Endothelial cell of umbilical vein (primary cell): ENCODE data around the gene TIGIT. TPM values are rescaled to one million over a fixed set of nuclear protein-coding genes. Genes with fewer than 3 reads are reported as not detected.

ENCODE experiments used
- BruUV-seq: library from RNA; stranded (reverse); fragments of 400-500 nt; replicated peaks from 2 replicates; lab custom pipeline; 2021; lab: Mats Ljungman, UMichigan
- CTCF ChIA-PET: fragments of 300-600, 350-600 bp; sonication (Branson Sonifier 250); formaldehyde crosslinking; loops from one replicate; lab custom pipeline; 2021; ENCODE audit warnings: antibody characterized with exemption, inconsistent platforms; lab: Charles Lee
- POLR2A ChIA-PET: fragments of 300-600, 350-600 bp; sonication (Branson Sonifier 250); formaldehyde crosslinking; loops from one replicate; lab custom pipeline; 2021; ENCODE audit warnings: antibody characterized with exemption, inconsistent platforms; lab: Charles Lee
- DNase-seq: peaks from one replicate; pipeline ENCODE4 v3.0.0-alpha.2; 2011; ENCODE audit warnings: low read depth, low spot score
- FAIRE-seq: peaks from 2 replicates; lab custom pipeline; 2011; peaks lifted over from hg19 to GRCh38; lab: Jason Lieb, UNC
- H2AFZ ChIP-seq: 2 replicates; pipeline ENCODE4 v1.6.0; 2012; ENCODE audit warnings: low read depth, low read length, control low read depth, inconsistent platforms
- H3K27ac ChIP-seq: 2 replicates; pipeline ENCODE4 v1.5.1; 2011; ENCODE audit warnings: low read depth, mild to moderate bottlenecking, control low read depth, low read length, moderate library complexity; ENCODE audit not compliant: insufficient read depth
- H3K27me3 ChIP-seq, 2 experiments: 2 replicates each; pipeline versions ENCODE4 v1.6.0 to v1.6.1; 2011; ENCODE audit warnings: low read length in 2 of 2, mixed read lengths in 1 of 2; ENCODE audit not compliant: control insufficient read depth in 2 of 2, insufficient read depth in 2 of 2
- H3K36me3 ChIP-seq, 2 experiments: 2 replicates in 1 of 2; 3 replicates in 1 of 2; pipeline ENCODE4 v1.5.1; 2011; ENCODE audit warnings: low read length in 2 of 2, mild to moderate bottlenecking in 1 of 2, moderate library complexity in 1 of 2; ENCODE audit not compliant: control insufficient read depth in 2 of 2, insufficient read depth in 2 of 2; ENCODE audit errors: extremely low read depth in 1 of 2
- H3K4me1 ChIP-seq: 3 replicates; pipeline ENCODE4 v1.5.1; 2011; ENCODE audit warnings: mild to moderate bottlenecking, low read length; ENCODE audit not compliant: control insufficient read depth, insufficient read depth; ENCODE audit errors: extremely low read depth
- H3K4me2 ChIP-seq: 2 replicates; pipeline ENCODE4 v1.6.1; 2011; ENCODE audit warnings: low read length, control low read depth, mixed read lengths; ENCODE audit not compliant: insufficient read depth
- H3K4me3 ChIP-seq, 3 experiments: fragments of 200-600 bp in 1 of 3; sonication (generic), shearing (Covaris generic) in 1 of 3; replicated peaks in 1 of 3; 2 replicates each; pipeline ENCODE4 v1.5.1; 2011 to 2016; ENCODE audit warnings: control low read depth in 3 of 3, low read length in 3 of 3, mild to moderate bottlenecking in 2 of 3, inconsistent platforms in 1 of 3, low read depth in 1 of 3, moderate library complexity in 1 of 3; ENCODE audit not compliant: insufficient read depth in 1 of 3
- H3K79me2 ChIP-seq: 2 replicates; pipeline ENCODE4 v1.6.0; 2012; ENCODE audit warnings: low read length, inconsistent platforms; ENCODE audit not compliant: control insufficient read depth, insufficient read depth
- H3K9ac ChIP-seq: replicated peaks from 2 replicates; pipeline ENCODE3; 2011; ENCODE audit warnings: low read length, control low read depth; ENCODE audit not compliant: insufficient read depth; ENCODE audit errors: extremely low read depth
- H3K9me1 ChIP-seq: replicated peaks from 3 replicates; pipeline ENCODE4 v1.6.0; 2011; ENCODE audit warnings: mild to moderate bottlenecking, low read length; ENCODE audit not compliant: control insufficient read depth, insufficient read depth; ENCODE audit errors: extremely low read depth
- H3K9me3 ChIP-seq: replicated peaks from 2 replicates; pipeline ENCODE4 v1.5.1; 2012; ENCODE audit warnings: low read length, inconsistent platforms; ENCODE audit not compliant: control insufficient read depth, insufficient read depth
- H4K20me1 ChIP-seq: replicated peaks from 2 replicates; pipeline ENCODE3; 2011; ENCODE audit warnings: mild to moderate bottlenecking, low read length; ENCODE audit not compliant: control insufficient read depth, insufficient read depth; ENCODE audit errors: extremely low read depth
- EZH2 ChIP-seq: IDR thresholded peaks from 2 replicates; pipeline ENCODE4 v1.6.1; 2012; ENCODE audit warnings: borderline replicate concordance, low read depth, mild to moderate bottlenecking, moderate library complexity, low read length, inconsistent platforms; ENCODE audit not compliant: severe bottlenecking
- FOS ChIP-seq: IDR thresholded peaks from 2 replicates; pipeline ENCODE4 v1.6.1; 2011; ENCODE audit warnings: mild to moderate bottlenecking, low read length, moderate library complexity, borderline replicate concordance; ENCODE audit not compliant: insufficient read depth
- GATA2 ChIP-seq: IDR thresholded peaks from 2 replicates; pipeline ENCODE4 v1.7.0; 2011; ENCODE audit warnings: low read depth, mild to moderate bottlenecking, moderate library complexity, mixed read lengths, low read length; ENCODE audit not compliant: insufficient read length, insufficient read depth
- JUN ChIP-seq: IDR thresholded peaks from 2 replicates; pipeline ENCODE4 v1.6.1; 2011; ENCODE audit warnings: borderline replicate concordance, low read depth; ENCODE audit not compliant: insufficient read length, insufficient read depth
- MYC ChIP-seq: IDR thresholded peaks from one replicate; pipeline ENCODE4 v1.6.1; 2011; ENCODE audit warnings: mild to moderate bottlenecking, low read depth, low read length
- POLR2A ChIP-seq: IDR thresholded peaks from 2 replicates; pipeline ENCODE4 v1.6.1; 2012; ENCODE audit warnings: low read depth, mild to moderate bottlenecking, control low read depth, low read length
- POLR2AphosphoS5 ChIP-seq: IDR thresholded peaks from 2 replicates; pipeline ENCODE4 v1.6.1; 2012; ENCODE audit warnings: low read depth, mild to moderate bottlenecking, control low read depth, low read length, moderate library complexity; ENCODE audit not compliant: insufficient read depth
- dilution Hi-C: fragments of 300-500 bp; cut with MboI; formaldehyde crosslinking; loops from one replicate; pipeline ENCODE4 v1.15.0; 2019; ENCODE audit warnings: low sequenced_read_pairs; ENCODE audit not compliant: extremely low pct_ligation_motif_present
- intact Hi-C: fragments of 100-400 bp; cut with micrococcal nuclease; formaldehyde crosslinking; loops from one replicate; pipeline ENCODE4 v1.10.0; 2022
- polyA plus RNA-seq, 4 experiments: library from polyadenylated mRNA; depleted of rRNA in 3 of 4; stranded (reverse) in 3 of 4; unstranded in 1 of 4; fragments of >200 nt; gene quantifications; 2 replicates each; pipeline versions ENCODE4 v1.2.1 to v1.2.3, GENCODE V29; 2011 to 2012; ENCODE audit warnings: missing spikeins in 1 of 4
- total RNA-seq: library from RNA; stranded (reverse); gene quantifications from 2 replicates; pipeline ENCODE4 v1.2.3, GENCODE V29; 2021
- TF ChIP-seq, protein P1 (sequence below), 2 donors: IDR thresholded peaks; 1 replicate in 1 of 2; 2 replicates in 1 of 2; pipeline ENCODE4 v1.5.1; 2011; ENCODE audit warnings: low read length in 2 of 2, mild to moderate bottlenecking in 2 of 2, moderate library complexity in 2 of 2, control low read depth in 1 of 2, inconsistent platforms in 1 of 2, low read depth in 1 of 2; ENCODE audit not compliant: insufficient read depth in 1 of 2; ENCODE audit errors: extremely low read depth in 1 of 2
- TF ChIP-seq, protein P2 (sequence below): IDR thresholded peaks from 2 replicates; pipeline ENCODE4 v1.6.1; 2011; ENCODE audit not compliant: insufficient read depth, insufficient read length

TIGIT gene
- total and polyA plus RNA-seq, 2 donors (not counting 3 experiments of a cell fraction or from before 2014, with no cell fraction given): not detected

DNA sequence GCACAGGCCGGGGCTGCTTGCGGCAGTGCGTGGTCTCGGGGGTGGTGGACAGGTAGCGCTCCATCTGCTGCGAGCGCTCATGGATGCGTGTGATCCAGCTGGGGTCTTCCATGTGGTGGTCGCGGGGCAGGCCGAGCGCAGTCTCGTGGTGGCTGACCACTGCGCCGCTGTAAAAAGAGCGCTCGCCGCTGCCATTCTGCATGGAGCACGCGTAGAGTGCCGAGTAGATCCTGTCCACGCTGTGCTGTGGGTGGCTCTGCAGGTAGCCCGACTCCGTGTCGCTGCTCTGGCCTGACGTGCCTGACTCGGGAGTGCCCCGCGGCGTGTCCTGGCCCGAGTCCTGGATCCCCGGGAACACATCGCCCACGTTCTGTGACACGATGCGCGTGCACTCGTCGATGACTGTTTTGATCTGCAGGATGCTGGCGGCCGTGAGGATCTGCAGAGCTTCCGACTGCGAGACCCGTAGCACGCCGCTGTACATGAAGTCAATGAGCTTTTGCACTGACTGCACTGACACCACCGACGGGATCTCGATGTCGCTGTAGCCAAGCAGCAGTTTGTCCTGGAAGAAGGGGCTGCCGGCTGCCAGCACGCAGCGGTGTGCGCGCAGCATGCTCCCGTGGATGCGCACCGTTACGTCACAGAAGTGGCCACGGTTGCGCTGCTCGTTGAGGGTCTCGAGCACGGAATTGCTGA lies 57.4 kb downstream of the TIGIT start:
- intact Hi-C loops: no loop called here
- H3K9me3 ChIP-seq: no peaks in the 10 kb centered on the region
- H3K9me1 ChIP-seq: no peaks in the 10 kb centered on the region
- H3K27ac ChIP-seq: no peak overlapping the region
- FAIRE-seq: no peak
- CTCF ChIA-PET: no interaction called here
- no peaks in the 10 kb centered on the region for H3K79me2 ChIP-seq
- H2AFZ ChIP-seq: no peak overlapping the region
- no TSS peak for BruUV-seq
- H3K4me2 ChIP-seq: no peak overlapping the region
- no peak for TF ChIP-seq FOS
- TF ChIP-seq JUN: no peak
- TF ChIP-seq, protein P1, sequence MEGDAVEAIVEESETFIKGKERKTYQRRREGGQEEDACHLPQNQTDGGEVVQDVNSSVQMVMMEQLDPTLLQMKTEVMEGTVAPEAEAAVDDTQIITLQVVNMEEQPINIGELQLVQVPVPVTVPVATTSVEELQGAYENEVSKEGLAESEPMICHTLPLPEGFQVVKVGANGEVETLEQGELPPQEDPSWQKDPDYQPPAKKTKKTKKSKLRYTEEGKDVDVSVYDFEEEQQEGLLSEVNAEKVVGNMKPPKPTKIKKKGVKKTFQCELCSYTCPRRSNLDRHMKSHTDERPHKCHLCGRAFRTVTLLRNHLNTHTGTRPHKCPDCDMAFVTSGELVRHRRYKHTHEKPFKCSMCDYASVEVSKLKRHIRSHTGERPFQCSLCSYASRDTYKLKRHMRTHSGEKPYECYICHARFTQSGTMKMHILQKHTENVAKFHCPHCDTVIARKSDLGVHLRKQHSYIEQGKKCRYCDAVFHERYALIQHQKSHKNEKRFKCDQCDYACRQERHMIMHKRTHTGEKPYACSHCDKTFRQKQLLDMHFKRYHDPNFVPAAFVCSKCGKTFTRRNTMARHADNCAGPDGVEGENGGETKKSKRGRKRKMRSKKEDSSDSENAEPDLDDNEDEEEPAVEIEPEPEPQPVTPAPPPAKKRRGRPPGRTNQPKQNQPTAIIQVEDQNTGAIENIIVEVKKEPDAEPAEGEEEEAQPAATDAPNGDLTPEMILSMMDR (IDR thresholded peaks at IDR 0.05; ENCODE audit: extremely low read depth in 1 of 2, insufficient read depth in 1 of 2, low read depth in 1 of 2, low read length in 2 of 2): no peak
- no peak for TF ChIP-seq POLR2AphosphoS5
- TF ChIP-seq GATA2: no peak
- TF ChIP-seq, protein P2, sequence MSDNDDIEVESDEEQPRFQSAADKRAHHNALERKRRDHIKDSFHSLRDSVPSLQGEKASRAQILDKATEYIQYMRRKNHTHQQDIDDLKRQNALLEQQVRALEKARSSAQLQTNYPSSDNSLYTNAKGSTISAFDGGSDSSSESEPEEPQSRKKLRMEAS: no peak
- TF ChIP-seq POLR2A: no peak
- TF ChIP-seq EZH2: no peak
- no peak for TF ChIP-seq MYC
- H4K20me1 ChIP-seq: peaks cover 2% of the 10 kb centered on the region
- dilution Hi-C loops: no loop called here
- no peak for DNase-seq
- H3K36me3 ChIP-seq: peaks cover 2 to 8% of the 10 kb centered on the region in 2 experiments
- no peaks in the 10 kb centered on the region for H3K4me1 ChIP-seq
- no peak overlapping the region for H3K9ac ChIP-seq
- no peak overlapping the region for H3K4me3 ChIP-seq
- no peaks in the 10 kb centered on the region for H3K27me3 ChIP-seq
- POLR2A ChIA-PET: no interaction called here
